Measurements from ENCODE around the gene AXIN1. TPM values are rescaled to one million over a fixed set of nuclear protein-coding genes. Genes with fewer than 3 reads are reported as not detected.
"Not testable (repeated sequence)": the region's sequence is repeated elsewhere in the genome, so short reads cannot be mapped to it uniquely, and the experiment has no call there.

AXIN1 gene
- total RNA-seq, 1 experiment from 2014 or later = 50.3 TPM

DNA sequence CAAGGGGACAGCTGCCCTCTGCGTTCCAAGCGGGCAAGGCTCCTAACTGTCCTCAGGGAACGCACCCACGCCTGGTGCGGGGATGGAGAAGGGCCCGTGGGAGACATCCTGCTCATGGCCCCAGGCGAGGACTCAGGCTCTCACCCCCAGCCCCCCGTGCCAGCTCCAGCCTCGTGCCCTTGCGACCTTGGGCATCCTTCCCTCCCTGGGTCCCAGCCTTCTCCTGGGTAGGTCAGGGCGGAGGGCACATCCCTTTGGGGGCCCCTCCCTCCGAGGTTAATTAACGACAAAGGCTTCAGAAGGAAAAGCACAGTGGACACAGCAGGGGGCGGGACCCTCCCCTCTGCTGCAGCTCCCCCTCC is 26.3 kb upstream of the AXIN1 start:
- Mint-ChIP-seq H3K27me3 (ENCODE audit: low read depth) (no peaks in the 10 kb centered on the region), H3K27ac (no peak overlapping the region), H3K36me3 (peaks cover 4% of the 10 kb centered on the region), H3K4me1 (peaks cover 22% of the 10 kb centered on the region), H3K4me3 (peak overlapping the region; percentile 79), H3K9me3 (no peaks in the 10 kb centered on the region)
- no peak for ATAC-seq
- CTCF ChIA-PET = interaction anchor here (0.6 to 2.6 kb wide), 9 partner anchors 15 to 313 kb away, joined by 3 to 15 read pairs (median 4); partner anchors contain the start of gene AXIN1
- POLR2A ChIA-PET = interaction anchor here (0.6 to 0.9 kb wide), 2 partner anchors 8 to 23 kb away, joined by 3 read pairs; partner anchors contain the start of genes DECR2 and MRPL28
- TF ChIP-seq FOXP1 (CRISPR knock-in tag; IDR thresholded peaks at IDR 0.05; ENCODE audit: borderline replicate concordance) (peak; percentile 69; the same call in 1 of the 2 replicates), TEAD4 (CRISPR knock-in tag; IDR thresholded peaks at IDR 0.05) (no peak)
- DNase-seq (ENCODE audit: low spot score) = no peak

DNA sequence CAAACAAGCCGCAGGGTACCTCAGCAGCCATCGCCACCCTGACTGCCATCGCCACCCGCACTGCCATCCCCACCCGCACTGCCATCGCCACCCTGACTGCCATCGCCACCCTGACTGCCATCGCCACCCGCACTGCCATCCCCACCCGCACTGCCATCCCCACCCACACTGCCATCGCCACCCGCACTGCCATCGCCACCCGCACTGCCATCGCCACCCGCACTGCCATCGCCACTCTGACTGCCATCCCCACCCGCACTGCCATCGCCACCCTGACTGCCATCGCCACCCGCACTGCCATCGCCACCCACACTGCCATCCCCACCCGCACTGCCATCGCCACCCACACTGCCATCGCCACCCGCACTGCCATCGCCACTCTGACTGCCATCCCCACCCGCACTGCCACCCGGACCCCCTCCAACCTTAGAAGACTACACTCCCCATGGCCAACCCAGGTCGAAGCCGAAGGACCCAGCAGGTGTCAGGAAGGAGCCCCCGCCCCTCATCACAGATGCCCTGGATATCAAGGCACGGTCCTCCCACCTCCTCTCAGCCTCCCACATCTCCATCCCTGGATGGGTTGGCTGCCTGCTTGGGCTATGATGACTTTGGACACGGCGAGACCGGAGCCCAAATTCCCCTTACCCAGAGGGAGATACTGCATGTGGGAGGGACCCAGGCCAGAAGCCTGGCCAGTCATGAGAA is 25.7 kb upstream of the AXIN1 start:
- H3K27me3 Mint-ChIP-seq (ENCODE audit: low read depth); H3K27ac Mint-ChIP-seq; DNase-seq (ENCODE audit: low spot score); ATAC-seq; H3K36me3 Mint-ChIP-seq; H3K9me3 Mint-ChIP-seq; H3K4me3 Mint-ChIP-seq: not testable (repeated sequence)
- POLR2A ChIA-PET = interaction anchor here (0.6 to 0.9 kb wide), 2 partner anchors 8 to 23 kb away, joined by 3 read pairs; partner anchors contain the start of genes DECR2 and MRPL28
- CTCF ChIA-PET = interaction anchor here (1.3 to 2.6 kb wide), 3 partner anchors 16 to 117 kb away, joined by 3 to 15 read pairs (median 13); no protein-coding TSS in a partner anchor
- H3K4me1 Mint-ChIP-seq = peaks cover 16% of the 10 kb centered on the region

GRCh38 chr16:377419-377951 is 25.0 kb upstream of the AXIN1 start:
- DNase-seq (ENCODE audit: low spot score) (no peak), ATAC-seq (no peak)
- H3K9me3 Mint-ChIP-seq = no peaks in the 10 kb centered on the region
- H3K4me1 Mint-ChIP-seq = peaks cover 15% of the 10 kb centered on the region
- ChIA-PET CTCF (no interaction called here), POLR2A (no interaction called here)
- no peaks in the 10 kb centered on the region for H3K27me3 Mint-ChIP-seq (ENCODE audit: low read depth)
- H3K27ac Mint-ChIP-seq = no peak overlapping the region
- TF ChIP-seq NR3C1 (CRISPR knock-in tag; conservative IDR thresholded peaks at IDR 0.05; ENCODE audit: low read depth) (no peak), RELA (CRISPR knock-in tag; IDR thresholded peaks at IDR 0.05; ENCODE audit: borderline replicate concordance) (no peak), AFF4 (CRISPR knock-in tag; IDR thresholded peaks at IDR 0.05; ENCODE audit: borderline replicate concordance) (no peak), SMAD3 (CRISPR knock-in tag; IDR thresholded peaks at IDR 0.05; ENCODE audit: borderline replicate concordance) (no peak), TEAD1 (CRISPR knock-in tag; IDR thresholded peaks at IDR 0.05) (no peak), E2F5 (CRISPR knock-in tag; IDR thresholded peaks at IDR 0.05) (no peak), SP1 (CRISPR knock-in tag; conservative IDR thresholded peaks at IDR 0.05) (no peak), ZNF232 (CRISPR knock-in tag; IDR thresholded peaks at IDR 0.05) (no peak), IRF1 (CRISPR knock-in tag; IDR thresholded peaks at IDR 0.05) (no peak), ATF2 (CRISPR knock-in tag; IDR thresholded peaks at IDR 0.05; ENCODE audit: borderline replicate concordance, low read depth) (no peak), ATF6 (CRISPR knock-in tag; IDR thresholded peaks at IDR 0.05) (no peak)
- TF ChIP-seq, protein P1, sequence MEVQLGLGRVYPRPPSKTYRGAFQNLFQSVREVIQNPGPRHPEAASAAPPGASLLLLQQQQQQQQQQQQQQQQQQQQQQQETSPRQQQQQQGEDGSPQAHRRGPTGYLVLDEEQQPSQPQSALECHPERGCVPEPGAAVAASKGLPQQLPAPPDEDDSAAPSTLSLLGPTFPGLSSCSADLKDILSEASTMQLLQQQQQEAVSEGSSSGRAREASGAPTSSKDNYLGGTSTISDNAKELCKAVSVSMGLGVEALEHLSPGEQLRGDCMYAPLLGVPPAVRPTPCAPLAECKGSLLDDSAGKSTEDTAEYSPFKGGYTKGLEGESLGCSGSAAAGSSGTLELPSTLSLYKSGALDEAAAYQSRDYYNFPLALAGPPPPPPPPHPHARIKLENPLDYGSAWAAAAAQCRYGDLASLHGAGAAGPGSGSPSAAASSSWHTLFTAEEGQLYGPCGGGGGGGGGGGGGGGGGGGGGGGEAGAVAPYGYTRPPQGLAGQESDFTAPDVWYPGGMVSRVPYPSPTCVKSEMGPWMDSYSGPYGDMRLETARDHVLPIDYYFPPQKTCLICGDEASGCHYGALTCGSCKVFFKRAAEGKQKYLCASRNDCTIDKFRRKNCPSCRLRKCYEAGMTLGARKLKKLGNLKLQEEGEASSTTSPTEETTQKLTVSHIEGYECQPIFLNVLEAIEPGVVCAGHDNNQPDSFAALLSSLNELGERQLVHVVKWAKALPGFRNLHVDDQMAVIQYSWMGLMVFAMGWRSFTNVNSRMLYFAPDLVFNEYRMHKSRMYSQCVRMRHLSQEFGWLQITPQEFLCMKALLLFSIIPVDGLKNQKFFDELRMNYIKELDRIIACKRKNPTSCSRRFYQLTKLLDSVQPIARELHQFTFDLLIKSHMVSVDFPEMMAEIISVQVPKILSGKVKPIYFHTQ (CRISPR knock-in tag; IDR thresholded peaks at IDR 0.05) = no peak
- H3K36me3 Mint-ChIP-seq = peaks cover 8% of the 10 kb centered on the region
- no peak overlapping the region for H3K4me3 Mint-ChIP-seq

Data from WTC11 (cell line).